MM.1S (cell line): ENCODE data around the gene PTPRN2.

ENCODE experiments used
- CTCF ChIP-seq: fragments of 300-600 bp; sonication (generic); IDR thresholded peaks from 2 replicates; pipeline ENCODE4 v1.5.1; 2016; ENCODE audit warnings: antibody characterized with exemption, low read length, mixed read lengths
- EZH2 ChIP-seq: fragments of 300-600 bp; sonication (generic); optimal IDR thresholded peaks from 2 replicates; pipeline ENCODE3; 2017; ENCODE audit warnings: low read depth, mild to moderate bottlenecking, antibody characterized with exemption, low read length, mixed read lengths
- EZH2phosphoT487 ChIP-seq: fragments of 300-600 bp; sonication (generic); IDR thresholded peaks from 2 replicates; pipeline ENCODE4 v1.6.1; 2018; ENCODE audit warnings: antibody characterized with exemption, low read length

GRCh38 chr7:158351051-158351450 lies 236.6 kb downstream of the PTPRN2 start:
- TF ChIP-seq CTCF: no peak
- TF ChIP-seq EZH2: no peak
- no peak for TF ChIP-seq EZH2phosphoT487
